ENCODE measurements around the gene HRG.

The HRG gene

GRCh38 chr3:186638259-186638658, 27.6 kb upstream of the HRG start:
- DNase-seq (ENCODE audit: low read depth in 2 of 2, low spot score in 1 of 2), result no peak

GRCh38 chr3:186639778-186640472, 25.9 kb upstream of the HRG start, which contains the start of gene FETUB:
Gene FETUB, plus strand, starts transcription at chr3:186640399. Its CDS starts 62 bp downstream, at chr3:186640461.
- DNase-seq (ENCODE audit: low read depth in 2 of 2, low spot score in 1 of 2), result no peak

- DNase-seq (ENCODE audit: low read depth in 2 of 2, low spot score in 1 of 2), result no peak
These were observed 25.4 kb upstream of the HRG start for GRCh38 chr3:186640473-186640818.

GRCh38 chr3:186640929-186641328, 24.9 kb upstream of the HRG start:
- no peak for DNase-seq (ENCODE audit: low read depth in 2 of 2, low spot score in 1 of 2)

GRCh38 chr3:186642014-186642413, 23.8 kb upstream of the HRG start:
- DNase-seq (ENCODE audit: low read depth in 2 of 2, low spot score in 1 of 2), result no peak

- no peak for DNase-seq (ENCODE audit: low read depth in 2 of 2, low spot score in 1 of 2)
These were observed 22.3 kb upstream of the HRG start for GRCh38 chr3:186643493-186643892.

- no peak for DNase-seq (ENCODE audit: low read depth in 2 of 2, low spot score in 1 of 2)
These were observed 21.1 kb upstream of the HRG start for GRCh38 chr3:186644683-186645082.

GRCh38 chr3:186646106-186646505, 19.7 kb upstream of the HRG start:
- no peak for DNase-seq (ENCODE audit: low read depth in 2 of 2, low spot score in 1 of 2)

- DNase-seq (ENCODE audit: low read depth in 2 of 2, low spot score in 1 of 2), result no peak
These were observed 19.0 kb upstream of the HRG start for GRCh38 chr3:186646841-186647240.

GRCh38 chr3:186648851-186649250, 17.0 kb upstream of the HRG start:
- DNase-seq (ENCODE audit: low read depth in 2 of 2, low spot score in 1 of 2), result no peak

GRCh38 chr3:186651678-186652215, 14.1 kb upstream of the HRG start:
- no peak for DNase-seq (ENCODE audit: low read depth in 2 of 2, low spot score in 1 of 2)

- no peak for DNase-seq (ENCODE audit: low read depth in 2 of 2, low spot score in 1 of 2)
These were observed 12.6 kb upstream of the HRG start for GRCh38 chr3:186653080-186653707.

- DNase-seq (ENCODE audit: low read depth in 2 of 2, low spot score in 1 of 2), result no peak
These were observed 11.8 kb upstream of the HRG start for GRCh38 chr3:186653984-186654383.

GRCh38 chr3:186663361-186664118, 2.3 kb upstream of the HRG start:
- DNase-seq (ENCODE audit: low read depth in 2 of 2, low spot score in 1 of 2), result no peak

- DNase-seq (ENCODE audit: low read depth in 2 of 2, low spot score in 1 of 2), result no peak
These were observed 1.7 kb upstream of the HRG start for GRCh38 chr3:186664119-186664495.

- no peak for DNase-seq (ENCODE audit: low read depth in 2 of 2, low spot score in 1 of 2)
These were observed 1.3 kb upstream of the HRG start for GRCh38 chr3:186664506-186664905.

- DNase-seq (ENCODE audit: low read depth in 2 of 2, low spot score in 1 of 2), result no peak
These were observed 2.6 kb downstream of the HRG start for GRCh38 chr3:186668426-186668825.

- DNase-seq (ENCODE audit: low read depth in 2 of 2, low spot score in 1 of 2), result no peak
These were observed 3.7 kb downstream of the HRG start for GRCh38 chr3:186669378-186670084.

GRCh38 chr3:186670155-186670554, 4.3 kb downstream of the HRG start:
- no peak for DNase-seq (ENCODE audit: low read depth in 2 of 2, low spot score in 1 of 2)

GRCh38 chr3:186671051-186671450, 5.2 kb downstream of the HRG start:
- no peak for DNase-seq (ENCODE audit: low read depth in 2 of 2, low spot score in 1 of 2)

- DNase-seq (ENCODE audit: low read depth in 2 of 2, low spot score in 1 of 2), result no peak
These were observed 12.8 kb downstream of the HRG start for GRCh38 chr3:186678604-186679003.
